GM19438 (cell line): ENCODE data around the gene KAZN.

ENCODE experiments used
- ATAC-seq: cut with Tn5 transposase; IDR thresholded peaks from one replicate; pipeline ENCODE4 v1.9.1; 2021; ENCODE audit warnings: low read depth; ENCODE audit not compliant: unreplicated experiment

KAZN gene

GRCh38 chr1:14944471-14944985 lies 346.0 kb downstream of the KAZN start:
- ATAC-seq: no peak

- ATAC-seq: no peak
Observed at GRCh38 chr1:14945132-14946010, 346.9 kb downstream of the KAZN start.

- ATAC-seq: no peak
Observed at GRCh38 chr1:14946011-14946359, 347.5 kb downstream of the KAZN start.

GRCh38 chr1:14946684-14947238 lies 348.3 kb downstream of the KAZN start:
- ATAC-seq: no peak

GRCh38 chr1:14947421-14947820 lies 348.9 kb downstream of the KAZN start:
- ATAC-seq: no peak

GRCh38 chr1:14948112-14948652 lies 349.7 kb downstream of the KAZN start:
- ATAC-seq: no peak

- ATAC-seq: no peak
Observed at GRCh38 chr1:14949270-14949835, 350.9 kb downstream of the KAZN start.

GRCh38 chr1:14949836-14950713 lies 351.6 kb downstream of the KAZN start:
- ATAC-seq: no peak

GRCh38 chr1:14951766-14952165 lies 353.3 kb downstream of the KAZN start:
- no peak for ATAC-seq

- ATAC-seq: no peak
Observed at GRCh38 chr1:14952626-14953314, 354.3 kb downstream of the KAZN start.

GRCh38 chr1:14954210-14954609 lies 355.7 kb downstream of the KAZN start:
- ATAC-seq: no peak

- ATAC-seq: no peak
Observed at GRCh38 chr1:14954930-14955329, 356.4 kb downstream of the KAZN start.

- ATAC-seq: no peak
Observed at GRCh38 chr1:14955402-14955801, 356.9 kb downstream of the KAZN start.

- ATAC-seq: no peak
Observed at GRCh38 chr1:14955976-14956375, 357.5 kb downstream of the KAZN start.

- no peak for ATAC-seq
Observed at GRCh38 chr1:14956579-14957195, 358.2 kb downstream of the KAZN start.

GRCh38 chr1:14957375-14958098 lies 359.1 kb downstream of the KAZN start:
- ATAC-seq: no peak

- no peak for ATAC-seq
Observed at GRCh38 chr1:14958249-14959058, 360.0 kb downstream of the KAZN start.
